ENCODE results near the gene H2BK1. TPM values are rescaled to one million over a fixed set of nuclear protein-coding genes. Genes with fewer than 3 reads are reported as not detected.
A peak's percentile ranks its signal among the peaks of the same experiment; 100 is the strongest.

H2BK1 gene
- total and polyA plus RNA-seq, 2 of the 13 experiments (the other 11 are each of a cell fraction or from before 2014, with no cell fraction given), result not detected

- TF ChIP-seq DNMT3B (CRISPR knock-in tag; conservative IDR thresholded peaks at IDR 0.05) (no peak), HDAC2 (CRISPR knock-in tag; IDR thresholded peaks at IDR 0.05) (peak; percentile 79), MYPOP (CRISPR knock-in tag; IDR thresholded peaks at IDR 0.05) (peak; percentile 57; the same call in 1 of the 2 replicates), ISL2 (CRISPR knock-in tag; IDR thresholded peaks at IDR 0.05) (0 out of 2 replicates have a peak, but pooled peaks have one; percentile 21), HMGXB4 (CRISPR knock-in tag; IDR thresholded peaks at IDR 0.05; ENCODE audit: borderline replicate concordance in 1 of 2, low read depth in 1 of 2) (peak; percentile 62 to 63; a peak in 3 of 4 replicates), ZHX2 (IDR thresholded peaks at IDR 0.05; ENCODE audit: low read depth) (peak; percentile 56; the same call in 1 of the 2 replicates), ZHX2 (CRISPR knock-in tag; IDR thresholded peaks at IDR 0.05; ENCODE audit: borderline replicate concordance) (no peak), CSRNP2 (CRISPR knock-in tag; conservative IDR thresholded peaks at IDR 0.05; ENCODE audit: low read depth) (no peak), WIZ (CRISPR knock-in tag; IDR thresholded peaks at IDR 0.05) (no peak), ZMAT3 (CRISPR knock-in tag; conservative IDR thresholded peaks at IDR 0.05) (no peak), HBP1 (CRISPR knock-in tag; IDR thresholded peaks at IDR 0.05; ENCODE audit: low read depth) (0 out of 2 replicates have a peak, but pooled peaks have one; percentile 38), ZNF121 (CRISPR knock-in tag; IDR thresholded peaks at IDR 0.05) (no peak), ZNF562 (CRISPR knock-in tag; IDR thresholded peaks at IDR 0.05; ENCODE audit: borderline replicate concordance) (no peak), DRAP1 (CRISPR knock-in tag; IDR thresholded peaks at IDR 0.05) (peak; percentile 65), NFKBIZ (CRISPR knock-in tag; IDR thresholded peaks at IDR 0.05) (no peak)
Observed at GRCh38 chr7:151226875-151227782, 16.8 kb upstream of the H2BK1 start, which contains the start of gene ABCF2 (continued).
